Measurements from ENCODE around the gene KDM7A. TPM values are rescaled to one million over a fixed set of nuclear protein-coding genes. Genes with fewer than 3 reads are reported as not detected.

The KDM7A gene
- total RNA-seq, 1 experiment from 2014 or later, result 11.7 TPM

- H3K4me1 ChIP-seq (ENCODE audit: insufficient read depth, low read length, poor library complexity, severe bottlenecking), result no peaks in the 10 kb centered on the region
- H3K27me3 ChIP-seq (replicated peaks; ENCODE audit: insufficient read depth, low read depth, low read length, poor library complexity), result no peaks in the 10 kb centered on the region
- no peak overlapping the region for H3K27ac ChIP-seq (ENCODE audit: low read depth, low read length, poor library complexity, severe bottlenecking)
- intact Hi-C loops (cut with micrococcal nuclease; ENCODE audit: unreplicated experiment), result no loop called here
- TF ChIP-seq EZH2 (IDR thresholded peaks at IDR 0.05; ENCODE audit: borderline replicate concordance, low read depth, low read length, poor library complexity, severe bottlenecking) (no peak), CTCF (conservative IDR thresholded peaks at IDR 0.05; ENCODE audit: low read depth, low read length) (no peak)
- ChIA-PET CTCF (no interaction called here), POLR2A (ENCODE audit: low non-redundant PET) (no interaction called here)
- no TSS peak for BruUV-seq (replicated peaks)
- H3K36me3 ChIP-seq (ENCODE audit: insufficient read depth, low read length, poor library complexity, severe bottlenecking), result no peaks in the 10 kb centered on the region
- H3K9me3 ChIP-seq (ENCODE audit: low read depth, low read length, poor library complexity, severe bottlenecking), result peaks cover 5% of the 10 kb centered on the region
- DNase-seq (ENCODE audit: low spot score), result no peak
- no peak overlapping the region for H3K4me3 ChIP-seq (ENCODE audit: low read depth, low read length, poor library complexity, severe bottlenecking)
Measured at GRCh38 chr7:140182917-140183316, 6.1 kb upstream of the KDM7A start.

GRCh38 chr7:140179339-140179738, 2.6 kb upstream of the KDM7A start:
- TF ChIP-seq EZH2 (IDR thresholded peaks at IDR 0.05; ENCODE audit: borderline replicate concordance, low read depth, low read length, poor library complexity, severe bottlenecking) (no peak), CTCF (conservative IDR thresholded peaks at IDR 0.05; ENCODE audit: low read depth, low read length) (no peak)
- no peaks in the 10 kb centered on the region for H3K36me3 ChIP-seq (ENCODE audit: insufficient read depth, low read length, poor library complexity, severe bottlenecking)
- no TSS peak for BruUV-seq (replicated peaks)
- no peaks in the 10 kb centered on the region for H3K4me1 ChIP-seq (ENCODE audit: insufficient read depth, low read length, poor library complexity, severe bottlenecking)
- POLR2A ChIA-PET (ENCODE audit: low non-redundant PET), result no interaction called here
- no peak overlapping the region for H3K27ac ChIP-seq (ENCODE audit: low read depth, low read length, poor library complexity, severe bottlenecking)
- H3K9me3 ChIP-seq (ENCODE audit: low read depth, low read length, poor library complexity, severe bottlenecking), result peaks cover 5% of the 10 kb centered on the region
- CTCF ChIA-PET, result no interaction called here
- H3K27me3 ChIP-seq (replicated peaks; ENCODE audit: insufficient read depth, low read depth, low read length, poor library complexity), result no peaks in the 10 kb centered on the region
- intact Hi-C loops (cut with micrococcal nuclease; ENCODE audit: unreplicated experiment), result loop anchor here (10.0 kb wide), 1 partner anchor 315 kb away; no protein-coding TSS in a partner anchor
- no peak overlapping the region for H3K4me3 ChIP-seq (ENCODE audit: low read depth, low read length, poor library complexity, severe bottlenecking)
- no peak for DNase-seq (ENCODE audit: low spot score)

- ChIA-PET CTCF (no interaction called here), POLR2A (ENCODE audit: low non-redundant PET) (no interaction called here)
- H3K27me3 ChIP-seq (replicated peaks; ENCODE audit: insufficient read depth, low read depth, low read length, poor library complexity), result no peaks in the 10 kb centered on the region
- no peaks in the 10 kb centered on the region for H3K36me3 ChIP-seq (ENCODE audit: insufficient read depth, low read length, poor library complexity, severe bottlenecking)
- H3K4me1 ChIP-seq (ENCODE audit: insufficient read depth, low read length, poor library complexity, severe bottlenecking), result no peaks in the 10 kb centered on the region
- intact Hi-C loops (cut with micrococcal nuclease; ENCODE audit: unreplicated experiment), result loop anchor here (10.0 kb wide), 1 partner anchor 319 kb away; no protein-coding TSS in a partner anchor
- TF ChIP-seq EZH2 (IDR thresholded peaks at IDR 0.05; ENCODE audit: borderline replicate concordance, low read depth, low read length, poor library complexity, severe bottlenecking) (no peak), CTCF (conservative IDR thresholded peaks at IDR 0.05; ENCODE audit: low read depth, low read length) (no peak)
- BruUV-seq (replicated peaks), result no TSS peak
- peaks cover 5% of the 10 kb centered on the region for H3K9me3 ChIP-seq (ENCODE audit: low read depth, low read length, poor library complexity, severe bottlenecking)
- H3K27ac ChIP-seq (ENCODE audit: low read depth, low read length, poor library complexity, severe bottlenecking), result peak overlapping the region; percentile 77
- H3K4me3 ChIP-seq (ENCODE audit: low read depth, low read length, poor library complexity, severe bottlenecking), result peak overlapping the region; percentile 84
- no peak for DNase-seq (ENCODE audit: low spot score)
Measured at GRCh38 chr7:140176122-140176701, 571 bp downstream of the KDM7A start.
